Testis (tissue), 3 donors: Measurements from ENCODE around the gene VIPAS39. TPM values are rescaled to one million over a fixed set of nuclear protein-coding genes. Genes with fewer than 3 reads are reported as not detected.

Experiments
- DNase-seq: peaks from one replicate; pipeline ENCODE4 v3.0.0-alpha.2; 2019
- H3K27ac ChIP-seq, 2 donors: fragments of 200-600 bp; sonication (generic); one replicate each; pipeline ENCODE4 v1.5.1; 2019
- H3K27me3 ChIP-seq: fragments of 200-600 bp; sonication (generic); one replicate; pipeline ENCODE4 v1.5.1; 2019
- H3K36me3 ChIP-seq: fragments of 200-600 bp; sonication (generic); one replicate; pipeline ENCODE4 v1.5.1; 2017; ENCODE audit warnings: low read depth; ENCODE audit errors: missing control alignments
- H3K4me1 ChIP-seq: fragments of 200-600 bp; sonication (generic); one replicate; pipeline ENCODE4 v1.5.1; 2019
- H3K4me3 ChIP-seq, 2 donors: fragments of 200-600 bp; sonication (generic); one replicate each; pipeline ENCODE4 v1.5.1; 2017 to 2019
- H3K9me3 ChIP-seq: fragments of 200-600 bp; sonication (generic); one replicate; pipeline ENCODE4 v1.5.1; 2017
- POLR2A ChIP-seq: fragments of 450-650 bp; IDR thresholded peaks from one replicate; pipeline ENCODE4 v1.6.1; 2017; ENCODE audit warnings: antibody characterized with exemption, mild to moderate bottlenecking, moderate library complexity
- WGBS, 2 donors: methylation state at CpG; one replicate each; pipeline ENCODE4 v1.1.5; 2018; 5-methylcytosine and 5-hydroxymethylcytosine counted together
- intact Hi-C: fragments of 100-400 bp; cut with DNase I; formaldehyde crosslinking; loops from one replicate; pipeline ENCODE4 v1.15.1; 2023; ENCODE audit warnings: low total_unique reads
- polyA plus RNA-seq: library from polyadenylated mRNA; stranded (reverse); fragments of 350-450 nt; fragmentation: Illumina TruSeq; extraction: RNeasy Lipid Tissue Mini Kit (QIAGEN cat#74804); gene quantifications from one replicate; pipeline ENCODE4 v1.2.3, GENCODE V29; 2014; ENCODE audit warnings: low read depth, low replicate concordance; ENCODE audit not compliant: insufficient read depth
- total RNA-seq, 2 donors: library from RNA; depleted of rRNA; stranded (reverse); fragments of >200 nt; gene quantifications; one replicate each; pipeline ENCODE4 v1.2.3, GENCODE V29; 2016
- TF ChIP-seq, protein P1 (sequence below), 3 experiments: fragments of 450-650 bp in 2 of 3; fragments of 200-600 bp in 1 of 3; sonication (generic) in 1 of 3; IDR thresholded peaks; one replicate each; pipeline ENCODE4 v1.5.1; 2016 to 2019; ENCODE audit warnings: antibody characterized with exemption in 3 of 3, mild to moderate bottlenecking in 2 of 3, moderate library complexity in 1 of 3

The VIPAS39 gene
- total and polyA plus RNA-seq, 3 donors from 2014 or later: 39.3 to 52.3 (median 45.8) TPM

DNA sequence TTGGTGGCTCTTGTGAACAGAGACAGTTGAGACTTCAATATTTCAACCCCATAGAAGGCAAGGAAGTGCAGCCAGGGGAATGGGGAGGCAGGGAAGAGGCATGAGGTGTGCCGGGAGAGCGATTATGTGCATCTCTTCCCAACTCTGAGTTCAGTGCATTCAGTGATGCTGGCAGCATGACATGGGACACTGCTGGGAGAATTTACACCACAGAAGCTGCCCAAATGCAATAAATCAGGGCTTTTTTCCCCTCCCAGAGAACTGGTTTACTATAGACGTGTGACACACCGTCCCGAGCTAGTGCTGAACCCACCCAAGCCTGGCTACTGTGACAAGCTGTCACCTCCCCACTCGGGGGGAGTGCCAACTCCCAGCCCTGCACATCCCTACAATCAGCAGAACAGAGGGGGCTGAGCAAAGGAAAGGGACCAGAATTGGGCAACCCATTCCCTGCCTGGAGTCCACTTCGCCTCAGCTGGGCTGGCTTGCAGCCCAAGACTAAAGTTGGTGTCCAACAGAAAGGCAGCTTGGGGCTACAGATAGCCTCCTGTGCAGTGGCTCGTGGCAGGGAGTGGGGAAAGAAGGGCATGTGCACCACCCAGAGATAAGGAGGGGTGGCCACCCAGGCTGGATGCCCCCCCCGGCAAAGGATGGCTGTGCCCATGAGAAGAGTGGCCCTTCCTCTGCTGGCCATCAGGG is 17.2 kb upstream of the VIPAS39 start:
- H3K4me1 ChIP-seq: no peaks in the 10 kb centered on the region
- no peaks in the 10 kb centered on the region for H3K27me3 ChIP-seq
- H3K9me3 ChIP-seq: no peaks in the 10 kb centered on the region
- intact Hi-C loops: no loop called here
- WGBS, 2 donors: 61 to 66% methylated on average over 7 to 9 of the region's 9 CpGs
- no peak for DNase-seq
- no peak for TF ChIP-seq POLR2A
- TF ChIP-seq, protein P1, sequence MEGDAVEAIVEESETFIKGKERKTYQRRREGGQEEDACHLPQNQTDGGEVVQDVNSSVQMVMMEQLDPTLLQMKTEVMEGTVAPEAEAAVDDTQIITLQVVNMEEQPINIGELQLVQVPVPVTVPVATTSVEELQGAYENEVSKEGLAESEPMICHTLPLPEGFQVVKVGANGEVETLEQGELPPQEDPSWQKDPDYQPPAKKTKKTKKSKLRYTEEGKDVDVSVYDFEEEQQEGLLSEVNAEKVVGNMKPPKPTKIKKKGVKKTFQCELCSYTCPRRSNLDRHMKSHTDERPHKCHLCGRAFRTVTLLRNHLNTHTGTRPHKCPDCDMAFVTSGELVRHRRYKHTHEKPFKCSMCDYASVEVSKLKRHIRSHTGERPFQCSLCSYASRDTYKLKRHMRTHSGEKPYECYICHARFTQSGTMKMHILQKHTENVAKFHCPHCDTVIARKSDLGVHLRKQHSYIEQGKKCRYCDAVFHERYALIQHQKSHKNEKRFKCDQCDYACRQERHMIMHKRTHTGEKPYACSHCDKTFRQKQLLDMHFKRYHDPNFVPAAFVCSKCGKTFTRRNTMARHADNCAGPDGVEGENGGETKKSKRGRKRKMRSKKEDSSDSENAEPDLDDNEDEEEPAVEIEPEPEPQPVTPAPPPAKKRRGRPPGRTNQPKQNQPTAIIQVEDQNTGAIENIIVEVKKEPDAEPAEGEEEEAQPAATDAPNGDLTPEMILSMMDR (IDR thresholded peaks at IDR 0.05): no peak
- H3K4me3 ChIP-seq: no peak overlapping the region
- H3K27ac ChIP-seq: no peak overlapping the region
- no peaks in the 10 kb centered on the region for H3K36me3 ChIP-seq

DNA sequence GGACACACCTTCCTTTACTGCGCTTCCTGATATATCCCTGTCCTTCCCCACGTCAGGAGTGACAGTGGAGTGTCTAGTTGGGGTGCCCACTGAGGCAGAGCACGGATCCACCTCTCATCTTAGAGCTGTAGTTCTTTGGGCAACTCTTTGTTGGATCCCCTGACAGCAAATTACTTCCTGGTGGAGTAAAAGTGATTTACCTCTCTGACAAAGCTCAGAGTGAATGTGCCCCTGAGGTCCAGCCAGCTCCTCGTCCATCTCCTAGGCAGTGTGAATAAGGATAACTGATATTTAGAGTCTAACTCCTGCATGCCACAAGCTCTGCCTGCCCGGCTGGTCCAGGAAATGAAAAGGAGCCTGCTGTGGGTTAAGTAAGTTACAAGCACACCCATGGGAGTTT is 16.5 kb upstream of the VIPAS39 start:
- no peak for TF ChIP-seq POLR2A
- TF ChIP-seq, protein P1 (IDR thresholded peaks at IDR 0.05): no peak
- Histone ChIP-seq H3K4me3 (no peak overlapping the region), H3K27me3 (no peaks in the 10 kb centered on the region), H3K36me3 (no peaks in the 10 kb centered on the region), H3K27ac (no peak overlapping the region), H3K9me3 (no peaks in the 10 kb centered on the region), H3K4me1 (no peaks in the 10 kb centered on the region)
- DNase-seq: no peak
- whole genome bisulfite sequencing, 2 donors: 62 to 75% methylated on average over 5 of the region's 5 CpGs
- intact Hi-C loops: no loop called here

DNA sequence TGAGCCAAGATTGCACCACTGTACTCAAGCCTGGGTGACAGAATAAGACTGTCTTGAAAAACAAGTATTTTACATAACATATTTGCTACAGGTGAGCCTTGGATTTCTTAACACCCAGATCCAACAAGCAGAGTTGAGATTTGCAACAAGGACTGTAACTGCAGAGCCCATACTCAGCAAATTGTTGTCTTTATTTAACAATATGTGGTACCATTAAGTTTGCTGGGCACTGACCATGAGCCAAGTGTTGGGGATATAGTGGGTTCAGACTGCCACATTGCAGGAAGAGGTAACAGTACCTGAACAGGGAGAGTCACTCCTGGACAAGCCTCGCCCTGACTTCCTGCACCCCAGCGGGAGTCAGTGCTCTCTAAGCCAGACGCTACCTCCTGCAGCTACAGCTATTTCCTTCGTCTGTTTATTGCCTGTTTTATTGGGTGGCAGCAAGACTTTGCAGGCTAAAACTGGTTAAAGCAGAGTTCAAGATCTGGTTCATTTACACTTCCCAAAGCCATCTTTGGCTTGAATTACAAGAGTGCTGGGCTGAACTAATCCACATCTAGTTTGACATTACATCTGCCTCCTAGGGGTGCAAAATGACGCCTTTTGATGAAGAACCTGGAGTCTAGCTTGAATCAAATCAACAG is 12.9 kb upstream of the VIPAS39 start:
- H3K4me1 ChIP-seq: no peaks in the 10 kb centered on the region
- H3K27me3 ChIP-seq: no peaks in the 10 kb centered on the region
- WGBS, 2 donors: 77 to 88% methylated on average over 5 of the region's 5 CpGs
- no peaks in the 10 kb centered on the region for H3K36me3 ChIP-seq
- no peak overlapping the region for H3K4me3 ChIP-seq
- H3K27ac ChIP-seq: no peak overlapping the region
- intact Hi-C loops: no loop called here
- H3K9me3 ChIP-seq: no peaks in the 10 kb centered on the region
- TF ChIP-seq, protein P1 (IDR thresholded peaks at IDR 0.05): no peak
- TF ChIP-seq POLR2A: no peak
- no peak for DNase-seq

DNA sequence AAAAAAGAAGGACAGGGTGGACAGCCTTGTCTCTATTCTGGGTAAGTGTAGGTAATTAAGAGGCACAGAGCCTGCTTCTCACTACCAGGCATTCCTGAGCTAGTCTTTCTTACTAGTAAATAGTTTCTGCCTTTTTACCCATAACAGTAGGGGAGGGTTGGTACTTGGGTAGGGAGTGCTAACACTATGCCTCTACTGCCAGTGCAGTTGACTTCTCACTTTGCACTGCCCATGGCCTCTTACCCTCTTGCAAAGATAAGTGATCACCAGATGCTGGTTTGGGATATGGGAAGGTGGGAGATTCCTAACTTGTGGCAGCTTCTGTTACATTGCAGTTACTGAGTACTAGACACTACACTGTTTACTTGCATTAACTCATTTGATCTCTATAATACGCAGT is 12.1 kb upstream of the VIPAS39 start:
- Histone ChIP-seq H3K4me3 (no peak overlapping the region), H3K9me3 (no peaks in the 10 kb centered on the region), H3K4me1 (no peaks in the 10 kb centered on the region), H3K27ac (no peak overlapping the region), H3K36me3 (no peaks in the 10 kb centered on the region), H3K27me3 (no peaks in the 10 kb centered on the region)
- DNase-seq: no peak
- TF ChIP-seq, protein P1 (IDR thresholded peaks at IDR 0.05): no peak
- TF ChIP-seq POLR2A: no peak
- intact Hi-C loops: loop anchor here (5.0 kb wide), 1 partner anchor 73 kb away; no protein-coding TSS in a partner anchor
- 94% methylated on average over 1 of the region's 1 CpG for WGBS, 2 donors
